HG03378 (cell line): ENCODE results near the gene XKR3.
"Not testable (repeated sequence)": the region's sequence is repeated elsewhere in the genome, so short reads cannot be mapped to it uniquely, and the experiment has no call there.

Experiments used
- ATAC-seq: cut with Tn5 transposase; IDR thresholded peaks from one replicate; pipeline ENCODE4 v1.9.1; 2021; ENCODE audit warnings: mild to moderate bottlenecking, moderate library complexity; ENCODE audit not compliant: unreplicated experiment

XKR3 gene

GRCh38 chr22:16748160-16748929 lies 76.9 kb downstream of the XKR3 start:
- ATAC-seq = not testable (repeated sequence)

DNA sequence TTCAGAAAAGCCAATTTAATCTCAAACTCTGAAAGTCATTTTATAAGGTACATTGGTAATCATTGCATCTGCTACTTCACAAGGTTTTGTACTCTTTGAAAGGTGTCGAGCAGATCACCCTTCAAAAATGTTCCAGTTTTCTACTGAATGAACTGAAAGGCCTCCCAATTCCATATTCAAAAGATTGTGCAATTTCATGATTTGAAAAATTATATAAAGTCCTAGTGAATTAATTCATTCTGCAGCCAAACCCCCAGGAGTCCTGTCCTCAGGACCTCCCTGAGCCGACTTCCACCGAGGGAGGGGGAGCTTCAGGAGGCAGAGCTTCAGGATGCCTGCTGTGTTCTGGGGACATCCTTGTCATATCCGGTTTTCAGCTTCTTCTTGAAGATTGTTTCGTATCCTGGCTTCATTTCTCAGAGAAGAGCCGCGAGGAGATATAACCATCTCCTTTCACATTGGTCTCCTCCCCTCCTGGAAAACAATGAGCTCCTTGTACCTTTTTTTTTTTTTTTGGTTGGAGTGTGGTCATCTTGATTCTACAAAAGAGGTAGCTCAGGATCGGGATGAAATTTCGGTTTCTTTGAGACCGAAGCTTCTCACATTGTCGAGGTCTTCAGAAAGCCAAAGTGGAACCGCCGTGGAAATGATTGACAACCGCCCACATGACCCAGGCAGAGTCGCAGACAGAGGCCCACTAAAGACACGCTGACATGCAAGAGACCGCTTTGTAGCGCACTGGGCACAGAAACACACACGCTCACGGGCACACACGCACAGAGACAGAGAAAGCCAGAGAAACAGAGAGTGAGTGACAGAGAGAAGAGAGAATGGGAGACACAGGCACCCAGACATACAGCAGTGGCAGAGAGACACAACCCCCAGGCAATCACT lies 77.7 kb downstream of the XKR3 start:
- ATAC-seq = not testable (repeated sequence)

DNA sequence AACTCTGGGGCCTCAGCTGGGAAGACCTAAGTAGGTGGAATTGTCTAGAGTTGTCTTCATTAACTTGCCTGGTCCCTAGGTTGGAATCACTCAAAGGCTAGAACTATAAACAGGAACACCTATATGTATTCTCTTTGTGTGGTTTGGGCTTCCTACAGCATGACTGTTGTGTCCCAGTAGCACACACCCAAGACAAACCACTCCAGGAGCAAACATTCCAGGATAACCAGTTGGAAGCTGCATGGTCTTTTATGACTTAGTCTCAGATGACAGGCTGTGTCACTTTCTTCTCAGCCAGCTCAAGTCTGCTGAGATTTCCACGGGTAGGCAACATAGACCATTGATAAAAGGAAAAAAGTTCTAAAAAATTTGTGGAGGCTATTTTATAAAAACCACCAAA lies 90.9 kb downstream of the XKR3 start:
- ATAC-seq = not testable (repeated sequence)
